Tibial nerve (tissue), 4 donors: ENCODE measurements around the gene ZFYVE28. TPM values are rescaled to one million over a fixed set of nuclear protein-coding genes. Genes with fewer than 3 reads are reported as not detected.
"Not testable (repeated sequence)": the region's sequence is repeated elsewhere in the genome, so short reads cannot be mapped to it uniquely, and the experiment has no call there.

Experiments
- DNase-seq, 2 donors: peaks; one replicate each; pipeline ENCODE4 v3.0.0-alpha.2; 2019; ENCODE audit warnings: low spot score in 2 of 2
- H3K27ac ChIP-seq, 4 donors: fragments of 200-600 bp; sonication (generic) in 3 of 4; one replicate each; pipeline ENCODE4 v1.5.1; 2017 to 2019; ENCODE audit warnings: mild to moderate bottlenecking in 1 of 4
- H3K27me3 ChIP-seq, 2 donors: fragments of 200-600 bp; sonication (generic) in 1 of 2; one replicate each; pipeline versions ENCODE4 v1.5.1 to v1.6.0; 2017 to 2019
- H3K36me3 ChIP-seq, 3 donors: fragments of 200-600 bp; sonication (generic); one replicate each; pipeline ENCODE4 v1.5.1; 2018 to 2019
- H3K4me1 ChIP-seq, 4 donors: fragments of 200-600 bp; sonication (generic) in 3 of 4; one replicate each; pipeline ENCODE4 v1.5.1; 2017 to 2019
- H3K4me3 ChIP-seq, 4 donors: fragments of 200-600 bp; sonication (generic) in 3 of 4; one replicate each; pipeline ENCODE4 v1.5.1; 2017 to 2019; ENCODE audit warnings: mild to moderate bottlenecking in 1 of 4, moderate library complexity in 1 of 4
- H3K9me3 ChIP-seq, 4 donors: fragments of 200-600 bp; sonication (generic) in 3 of 4; one replicate each; pipeline ENCODE4 v1.5.1; 2017 to 2019
- EP300 ChIP-seq, 2 donors: sonication (generic); formaldehyde crosslinking; IDR thresholded peaks; one replicate each; pipeline ENCODE4 v1.6.1; 2017; ENCODE audit warnings: antibody characterized with exemption in 2 of 2, mild to moderate bottlenecking in 1 of 2
- POLR2A ChIP-seq, 2 donors: fragments of 450-650 bp; IDR thresholded peaks; one replicate each; pipeline ENCODE4 v1.6.1; 2017; ENCODE audit warnings: antibody characterized with exemption in 2 of 2, mild to moderate bottlenecking in 2 of 2, moderate library complexity in 2 of 2
- WGBS, 2 donors: methylation state at CpG; one replicate each; pipeline ENCODE4 v1.1.5; 2018; 5-methylcytosine and 5-hydroxymethylcytosine counted together
- total RNA-seq, 4 donors: library from RNA; depleted of rRNA; stranded (reverse); fragments of >200 nt; gene quantifications; one replicate each; pipeline ENCODE4 v1.1.0, GENCODE V29; 2016
- TF ChIP-seq, protein P1 (sequence below), 5 experiments: fragments of 200-600 bp in 3 of 5; fragments of 450-650 bp in 2 of 5; sonication (generic) in 3 of 5; IDR thresholded peaks; one replicate each; pipeline ENCODE4 v1.5.1; 2016 to 2019; ENCODE audit warnings: antibody characterized with exemption in 5 of 5, mild to moderate bottlenecking in 3 of 5, moderate library complexity in 2 of 5

Gene ZFYVE28
- total RNA-seq, 4 donors from 2014 or later: 16.2 to 44.4 (median 26.5) TPM

DNA sequence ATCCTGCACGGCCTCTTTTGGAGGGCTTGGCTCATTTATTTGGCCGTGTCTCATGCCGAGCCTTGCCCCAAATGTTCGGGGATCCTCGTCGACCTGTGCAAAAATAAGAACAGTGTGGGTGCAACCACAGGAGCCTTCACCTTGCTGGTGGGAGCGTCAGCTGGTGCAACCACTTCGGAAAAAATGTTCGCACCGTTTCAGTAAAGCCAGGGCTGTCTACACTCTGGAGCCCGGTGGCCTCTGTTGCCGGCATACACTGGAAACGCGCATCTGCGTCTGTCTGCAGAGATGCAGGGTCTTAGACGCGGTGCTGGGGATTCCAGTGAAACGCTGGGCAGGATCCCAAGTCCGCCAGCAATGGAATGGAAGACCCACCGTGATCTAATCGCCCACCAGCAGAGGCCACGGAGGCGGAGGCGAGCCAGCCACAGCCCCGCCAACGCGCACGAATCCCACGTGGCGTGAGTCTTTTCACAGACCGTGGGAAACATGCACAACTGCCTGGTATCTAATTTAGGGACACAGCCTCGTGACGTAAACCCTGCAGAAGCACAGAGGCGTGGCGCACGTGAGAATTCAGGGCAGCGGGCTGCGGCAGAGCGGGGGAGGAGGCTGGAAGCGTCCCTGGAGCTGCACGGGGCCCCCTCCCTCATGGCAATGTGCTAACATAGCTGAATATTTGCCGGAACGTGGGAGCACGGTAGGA is 142.7 kb downstream of the ZFYVE28 start:
- no peak for TF ChIP-seq EP300 (IDR thresholded peaks at IDR 0.05)
- TF ChIP-seq, protein P1, sequence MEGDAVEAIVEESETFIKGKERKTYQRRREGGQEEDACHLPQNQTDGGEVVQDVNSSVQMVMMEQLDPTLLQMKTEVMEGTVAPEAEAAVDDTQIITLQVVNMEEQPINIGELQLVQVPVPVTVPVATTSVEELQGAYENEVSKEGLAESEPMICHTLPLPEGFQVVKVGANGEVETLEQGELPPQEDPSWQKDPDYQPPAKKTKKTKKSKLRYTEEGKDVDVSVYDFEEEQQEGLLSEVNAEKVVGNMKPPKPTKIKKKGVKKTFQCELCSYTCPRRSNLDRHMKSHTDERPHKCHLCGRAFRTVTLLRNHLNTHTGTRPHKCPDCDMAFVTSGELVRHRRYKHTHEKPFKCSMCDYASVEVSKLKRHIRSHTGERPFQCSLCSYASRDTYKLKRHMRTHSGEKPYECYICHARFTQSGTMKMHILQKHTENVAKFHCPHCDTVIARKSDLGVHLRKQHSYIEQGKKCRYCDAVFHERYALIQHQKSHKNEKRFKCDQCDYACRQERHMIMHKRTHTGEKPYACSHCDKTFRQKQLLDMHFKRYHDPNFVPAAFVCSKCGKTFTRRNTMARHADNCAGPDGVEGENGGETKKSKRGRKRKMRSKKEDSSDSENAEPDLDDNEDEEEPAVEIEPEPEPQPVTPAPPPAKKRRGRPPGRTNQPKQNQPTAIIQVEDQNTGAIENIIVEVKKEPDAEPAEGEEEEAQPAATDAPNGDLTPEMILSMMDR (IDR thresholded peaks at IDR 0.05): no peak
- TF ChIP-seq POLR2A (IDR thresholded peaks at IDR 0.05): no peak
- H3K36me3 ChIP-seq: peaks cover 0 to 35% (median 0%) of the 10 kb centered on the region in 3 donors
- no peak overlapping the region for H3K4me3 ChIP-seq
- no peak overlapping the region for H3K27ac ChIP-seq
- 92 to 94% methylated on average over 41 to 44 of the region's 44 CpGs for WGBS, 2 donors
- no peaks in the 10 kb centered on the region for H3K9me3 ChIP-seq
- DNase-seq: no peak
- H3K27me3 ChIP-seq: no peaks in the 10 kb centered on the region
- no peaks in the 10 kb centered on the region for H3K4me1 ChIP-seq

GRCh38 chr4:2275044-2275397 is 143.4 kb downstream of the ZFYVE28 start:
- not testable (repeated sequence) for H3K4me1 ChIP-seq, H3K9me3 ChIP-seq, H3K4me3 ChIP-seq, DNase-seq, H3K27me3 ChIP-seq, H3K27ac ChIP-seq
- H3K36me3 ChIP-seq: peaks cover 0 to 42% (median 0%) of the 10 kb centered on the region in 3 donors
- WGBS, 2 donors: 93 to 95% methylated on average over 7 to 10 of the region's 10 CpGs

GRCh38 chr4:2274320-2275043 is 144.0 kb downstream of the ZFYVE28 start:
- no peak for DNase-seq
- no peak overlapping the region for H3K4me3 ChIP-seq
- TF ChIP-seq EP300 (IDR thresholded peaks at IDR 0.05): no peak
- TF ChIP-seq POLR2A (IDR thresholded peaks at IDR 0.05): no peak
- TF ChIP-seq, protein P1 (IDR thresholded peaks at IDR 0.05): no peak
- no peaks in the 10 kb centered on the region for H3K4me1 ChIP-seq
- no peaks in the 10 kb centered on the region for H3K27me3 ChIP-seq
- WGBS, 2 donors: 86 to 87% methylated on average over 19 of the region's 21 CpGs
- no peak overlapping the region for H3K27ac ChIP-seq
- no peaks in the 10 kb centered on the region for H3K9me3 ChIP-seq
- H3K36me3 ChIP-seq: peaks cover 0 to 46% (median 0%) of the 10 kb centered on the region in 3 donors

DNA sequence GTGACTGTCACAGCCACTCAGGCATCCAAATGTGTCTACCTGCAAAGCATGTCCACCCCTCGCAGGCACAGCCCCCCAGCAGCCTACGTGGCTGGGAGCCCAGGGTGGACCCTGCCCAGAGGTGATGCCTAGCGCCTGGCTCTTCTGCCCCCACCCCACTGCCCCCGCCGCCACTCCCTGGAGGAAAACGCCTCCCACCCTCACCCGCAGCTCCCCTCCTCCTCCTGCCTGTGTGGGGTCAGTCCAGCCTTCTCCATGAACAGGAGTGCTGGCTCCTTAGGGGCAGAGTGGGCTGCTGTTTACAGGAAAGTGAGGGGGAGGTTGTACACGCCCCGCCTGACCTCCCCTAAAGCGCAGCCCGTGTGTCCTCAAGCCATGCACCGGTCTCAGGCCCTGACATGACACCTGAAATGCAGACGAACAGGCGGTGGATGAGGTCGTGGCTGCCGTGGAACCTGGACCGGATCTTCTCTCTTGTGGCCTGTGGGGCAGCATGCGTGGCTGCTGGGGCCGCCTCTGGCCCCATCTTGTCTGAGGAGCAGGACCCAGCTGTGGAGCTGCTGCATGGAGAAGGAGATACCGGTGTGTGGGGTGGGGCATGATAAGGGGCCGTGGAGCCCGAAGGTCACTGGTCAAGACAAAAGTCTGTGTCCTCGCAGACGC is 144.7 kb downstream of the ZFYVE28 start:
- WGBS, 2 donors: 77 to 83% methylated on average over 20 to 21 of the region's 24 CpGs
- H3K9me3 ChIP-seq: no peaks in the 10 kb centered on the region
- no peak overlapping the region for H3K4me3 ChIP-seq
- no peaks in the 10 kb centered on the region for H3K4me1 ChIP-seq
- no peak for DNase-seq
- H3K27ac ChIP-seq: no peak overlapping the region
- peaks cover 0 to 46% (median 0%) of the 10 kb centered on the region in 3 donors for H3K36me3 ChIP-seq
- no peaks in the 10 kb centered on the region for H3K27me3 ChIP-seq
- TF ChIP-seq, protein P1 (IDR thresholded peaks at IDR 0.05): no peak
- TF ChIP-seq EP300 (IDR thresholded peaks at IDR 0.05) (no peak), POLR2A (IDR thresholded peaks at IDR 0.05) (no peak)

DNA sequence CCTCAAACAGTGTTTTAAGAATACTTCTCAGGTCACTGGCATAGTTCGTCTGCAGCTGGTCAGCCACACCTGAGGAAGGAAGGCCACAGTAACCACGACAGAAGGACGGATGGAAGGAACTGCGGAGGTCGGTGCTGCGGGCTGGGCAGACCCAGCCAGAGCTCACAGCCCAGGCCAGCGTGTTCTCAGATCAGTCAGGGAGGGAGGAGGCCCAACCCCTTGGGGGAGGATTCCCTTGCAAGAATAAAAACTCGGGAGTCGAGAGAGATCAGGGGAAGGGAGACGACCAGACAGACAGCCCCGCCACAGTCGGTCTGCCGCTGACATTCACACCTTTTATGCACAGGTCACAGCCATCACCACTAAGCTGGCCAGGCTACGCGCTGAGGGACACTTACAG is 145.2 kb downstream of the ZFYVE28 start:
- no peak for DNase-seq
- Histone ChIP-seq H3K9me3 (no peaks in the 10 kb centered on the region), H3K4me3 (no peak overlapping the region), H3K36me3 (peaks cover 0 to 46% (median 0%) of the 10 kb centered on the region in 3 donors), H3K27me3 (no peaks in the 10 kb centered on the region), H3K4me1 (no peaks in the 10 kb centered on the region), H3K27ac (no peak overlapping the region)
- WGBS, 2 donors: 74 to 76% methylated on average over 14 to 15 of the region's 15 CpGs
- TF ChIP-seq POLR2A (IDR thresholded peaks at IDR 0.05) (no peak), EP300 (IDR thresholded peaks at IDR 0.05) (no peak)
- TF ChIP-seq, protein P1 (IDR thresholded peaks at IDR 0.05): no peak
